ENCODE measurements around the gene CCDC7. TPM values are rescaled to one million over a fixed set of nuclear protein-coding genes. Genes with fewer than 3 reads are reported as not detected.
"Not testable (repeated sequence)": the region's sequence is repeated elsewhere in the genome, so short reads cannot be mapped to it uniquely, and the experiment has no call there.

The CCDC7 gene
- total RNA-seq, 1 experiment from 2014 or later, result 1.9 TPM

DNA sequence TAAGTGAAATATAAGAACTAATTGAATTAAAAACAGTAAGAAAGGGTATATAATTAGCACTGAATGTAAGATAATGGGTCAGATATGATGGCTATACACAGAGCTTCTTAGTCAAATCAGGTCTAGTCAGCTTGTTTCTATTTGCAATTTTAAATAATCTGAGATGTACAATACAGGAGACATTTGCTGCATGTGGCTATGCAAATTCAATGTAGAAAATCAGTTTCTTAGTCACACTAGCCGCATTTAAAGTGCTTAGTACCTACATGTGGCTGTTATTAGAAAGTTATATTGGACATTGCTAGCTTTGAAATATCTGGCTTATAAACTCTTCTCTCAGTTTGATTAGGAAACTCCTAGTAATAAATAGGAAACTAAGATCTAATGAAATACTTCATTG is 25.3 kb downstream of the CCDC7 start:
- ATAC-seq, result no peak
- TF ChIP-seq SP1 (CRISPR knock-in tag; conservative IDR thresholded peaks at IDR 0.05) (no peak), ZNF121 (CRISPR knock-in tag; IDR thresholded peaks at IDR 0.05) (no peak), NR3C1 (CRISPR knock-in tag; conservative IDR thresholded peaks at IDR 0.05; ENCODE audit: low read depth) (no peak), MLX (CRISPR knock-in tag; IDR thresholded peaks at IDR 0.05) (no peak)
- no peak overlapping the region for H3K27ac Mint-ChIP-seq
- no peak for DNase-seq (ENCODE audit: low spot score)
- H3K27me3 Mint-ChIP-seq (ENCODE audit: low read depth), result no peaks in the 10 kb centered on the region
- no peaks in the 10 kb centered on the region for H3K9me3 Mint-ChIP-seq
- CTCF ChIA-PET, result no interaction called here
- no peaks in the 10 kb centered on the region for H3K4me1 Mint-ChIP-seq
- H3K4me3 Mint-ChIP-seq, result no peak overlapping the region
- no peaks in the 10 kb centered on the region for H3K36me3 Mint-ChIP-seq
- POLR2A ChIA-PET, result no interaction called here

DNA sequence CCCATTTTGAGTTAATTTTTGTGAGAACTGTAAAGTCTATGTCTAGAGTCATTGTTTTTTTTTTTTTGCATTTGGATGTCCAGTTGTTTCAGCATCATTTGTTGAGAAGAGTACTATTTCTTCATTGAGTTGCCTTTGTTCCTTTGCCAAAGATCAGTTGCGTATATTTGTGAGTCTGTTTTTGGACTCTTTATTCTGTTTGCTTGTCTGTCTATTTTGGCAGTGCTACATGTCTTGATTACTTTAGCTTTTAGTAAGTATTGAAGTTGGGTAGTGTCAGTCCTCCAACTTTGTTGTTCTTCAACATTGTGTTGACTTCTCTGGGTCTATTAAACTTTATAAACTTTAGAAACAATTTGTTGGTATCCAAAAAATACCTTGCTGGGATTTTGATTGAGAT is 31.6 kb downstream of the CCDC7 start:
- no peak for ATAC-seq
- CTCF ChIA-PET, result no interaction called here
- no peaks in the 10 kb centered on the region for H3K27me3 Mint-ChIP-seq (ENCODE audit: low read depth)

GRCh38 chr10:32481606-32482005 is 35.7 kb downstream of the CCDC7 start:
- no peak overlapping the region for H3K4me3 Mint-ChIP-seq
- no peak for DNase-seq (ENCODE audit: low spot score)
- CTCF ChIA-PET, result no interaction called here
- TF ChIP-seq TCF7 (CRISPR knock-in tag; IDR thresholded peaks at IDR 0.05; ENCODE audit: low read depth) (no peak), RELA (CRISPR knock-in tag; IDR thresholded peaks at IDR 0.05; ENCODE audit: borderline replicate concordance) (no peak), KAT7 (CRISPR knock-in tag; IDR thresholded peaks at IDR 0.05; ENCODE audit: borderline replicate concordance) (no peak), ATF2 (CRISPR knock-in tag; IDR thresholded peaks at IDR 0.05; ENCODE audit: borderline replicate concordance, low read depth) (no peak)
- POLR2A ChIA-PET, result no interaction called here
- H3K27me3 Mint-ChIP-seq (ENCODE audit: low read depth), result peaks cover 4% of the 10 kb centered on the region; the same call in 1 of the 2 replicates
- H3K27ac Mint-ChIP-seq, result no peak overlapping the region
- H3K4me1 Mint-ChIP-seq, result no peaks in the 10 kb centered on the region
- H3K9me3 Mint-ChIP-seq, result peaks cover 65% of the 10 kb centered on the region
- H3K36me3 Mint-ChIP-seq, result peaks cover 32% of the 10 kb centered on the region
- no peak for ATAC-seq

More for the DNA sequence above, 31.6 kb downstream of the CCDC7 start:
- Mint-ChIP-seq H3K4me3 (no peak overlapping the region), H3K36me3 (peaks cover 9% of the 10 kb centered on the region), H3K4me1 (no peaks in the 10 kb centered on the region), H3K9me3 (peaks cover 36% of the 10 kb centered on the region), H3K27ac (no peak overlapping the region)
- POLR2A ChIA-PET, result no interaction called here
- DNase-seq (ENCODE audit: low spot score), result no peak
- TF ChIP-seq, protein P1, sequence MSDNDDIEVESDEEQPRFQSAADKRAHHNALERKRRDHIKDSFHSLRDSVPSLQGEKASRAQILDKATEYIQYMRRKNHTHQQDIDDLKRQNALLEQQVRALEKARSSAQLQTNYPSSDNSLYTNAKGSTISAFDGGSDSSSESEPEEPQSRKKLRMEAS (CRISPR knock-in tag; IDR thresholded peaks at IDR 0.05), result no peak
- TF ChIP-seq ZNF121 (CRISPR knock-in tag; IDR thresholded peaks at IDR 0.05), result no peak
- TF ChIP-seq RELA (CRISPR knock-in tag; IDR thresholded peaks at IDR 0.05; ENCODE audit: borderline replicate concordance), result no peak
- TF ChIP-seq ZNF232 (CRISPR knock-in tag; IDR thresholded peaks at IDR 0.05), result no peak
- no peak for TF ChIP-seq NFE2L1 (CRISPR knock-in tag; IDR thresholded peaks at IDR 0.05)
- no peak for TF ChIP-seq ZNF423 (CRISPR knock-in tag; IDR thresholded peaks at IDR 0.05)
- no peak for TF ChIP-seq MXD4 (CRISPR knock-in tag; IDR thresholded peaks at IDR 0.05; ENCODE audit: borderline replicate concordance)
- no peak for TF ChIP-seq ATF1 (CRISPR knock-in tag; IDR thresholded peaks at IDR 0.05)
- no peak for TF ChIP-seq IRF2 (CRISPR knock-in tag; IDR thresholded peaks at IDR 0.05; ENCODE audit: borderline replicate concordance, low read depth)
- no peak for TF ChIP-seq KAT7 (CRISPR knock-in tag; IDR thresholded peaks at IDR 0.05; ENCODE audit: borderline replicate concordance)
- TF ChIP-seq ZNF416 (CRISPR knock-in tag; IDR thresholded peaks at IDR 0.05), result no peak
- no peak for TF ChIP-seq USF2 (CRISPR knock-in tag; IDR thresholded peaks at IDR 0.05)

DNA sequence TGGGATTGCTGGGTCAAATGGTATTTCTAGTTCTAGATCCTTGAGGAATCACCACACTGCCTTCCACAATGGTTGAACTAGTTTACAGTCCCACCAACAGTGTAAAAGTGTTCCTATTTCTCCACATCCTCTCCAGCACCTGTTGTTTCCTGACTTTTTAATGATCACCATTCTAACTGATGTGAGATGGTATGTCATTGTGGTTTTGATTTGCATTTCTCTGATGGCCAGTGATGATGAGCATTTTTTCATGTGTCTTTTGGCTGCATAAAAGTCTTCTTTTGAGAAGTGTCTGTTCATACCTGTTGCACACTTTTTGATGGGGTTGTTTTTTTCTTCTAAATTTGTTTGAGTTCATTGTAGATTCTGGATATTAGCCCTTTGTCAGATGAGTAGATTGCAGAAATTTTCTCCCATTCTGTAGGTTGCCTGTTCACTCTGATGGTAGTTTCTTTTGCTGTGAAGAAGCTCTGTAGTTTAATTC is 37.1 kb downstream of the CCDC7 start:
- H3K4me3 Mint-ChIP-seq; ATAC-seq; H3K4me1 Mint-ChIP-seq; H3K27me3 Mint-ChIP-seq (ENCODE audit: low read depth); H3K27ac Mint-ChIP-seq; POLR2A ChIA-PET; CTCF ChIA-PET; DNase-seq (ENCODE audit: low spot score): not testable (repeated sequence)
- Mint-ChIP-seq H3K9me3 (peaks cover 69% of the 10 kb centered on the region), H3K36me3 (peaks cover 46% of the 10 kb centered on the region)

- H3K27ac Mint-ChIP-seq, POLR2A ChIA-PET: not testable (repeated sequence)
- H3K36me3 Mint-ChIP-seq, result peaks cover 63% of the 10 kb centered on the region
Observed at GRCh38 chr10:32488038-32488437, 42.1 kb downstream of the CCDC7 start.

More at GRCh38 chr10:32488038-32488437, 42.1 kb downstream of the CCDC7 start:
- Mint-ChIP-seq H3K27me3 (ENCODE audit: low read depth) (peaks cover 14% of the 10 kb centered on the region), H3K9me3 (peaks cover 69% of the 10 kb centered on the region)
- H3K4me1 Mint-ChIP-seq; DNase-seq (ENCODE audit: low spot score); CTCF ChIA-PET; H3K4me3 Mint-ChIP-seq; ATAC-seq: not testable (repeated sequence)
